H1 (cell line): ENCODE results near the gene P2RY14. TPM values are rescaled to one million over a fixed set of nuclear protein-coding genes. Genes with fewer than 3 reads are reported as not detected.

Experiments used
- CTCF ChIA-PET: fragments of 300-600 bp; sonication (Branson Sonifier 250); formaldehyde crosslinking; loops from one replicate; lab custom pipeline; 2021; ENCODE audit not compliant: partially characterized antibody; lab: Charles Lee
- POLR2A ChIA-PET: fragments of 300-600 bp; sonication (Branson Sonifier 250); formaldehyde crosslinking; loops from one replicate; lab custom pipeline; 2021; ENCODE audit warnings: inconsistent platforms; ENCODE audit not compliant: partially characterized antibody; lab: Charles Lee
- DNase-seq, 2 experiments: peaks; one replicate each; pipeline versions ENCODE4 v3.0.0 to v3.0.0-alpha.2; 2010 to 2022; ENCODE audit warnings: low spot score in 2 of 2, low read depth in 1 of 2, mixed read lengths in 1 of 2
- FAIRE-seq: peaks from 2 replicates; lab custom pipeline; 2011; peaks lifted over from hg19 to GRCh38; lab: Jason Lieb, UNC
- H2AFZ ChIP-seq: 2 replicates; pipeline ENCODE4 v1.8.1; 2012; ENCODE audit warnings: low read length, inconsistent platforms
- H2AK5ac ChIP-seq: 2 replicates; pipeline ENCODE4 v1.6.1; 2013; ENCODE audit warnings: low read depth, low read length
- H2BK120ac ChIP-seq: replicated peaks from 2 replicates; pipeline ENCODE3; 2013; ENCODE audit warnings: low read depth, low read length, inconsistent platforms
- H2BK12ac ChIP-seq: 2 replicates; pipeline ENCODE4 v1.6.1; 2013; ENCODE audit warnings: low read depth, low read length
- H2BK15ac ChIP-seq: 2 replicates; pipeline ENCODE4 v1.6.1; 2013; ENCODE audit warnings: low read length
- H2BK20ac ChIP-seq: 2 replicates; pipeline ENCODE4 v1.6.1; 2013; ENCODE audit warnings: low read length
- H2BK5ac ChIP-seq: 2 replicates; pipeline ENCODE4 v1.6.1; 2013; ENCODE audit warnings: low read depth, low read length
- H3K14ac ChIP-seq: 2 replicates; pipeline ENCODE4 v1.6.1; 2013; ENCODE audit warnings: inconsistent platforms; ENCODE audit not compliant: insufficient read length
- H3K18ac ChIP-seq: 2 replicates; pipeline ENCODE4 v1.6.1; 2013; ENCODE audit warnings: low read length; ENCODE audit errors: extremely low read depth
- H3K23ac ChIP-seq: 2 replicates; pipeline ENCODE4 v1.6.1; 2013; ENCODE audit warnings: inconsistent platforms; ENCODE audit not compliant: insufficient read length
- H3K23me2 ChIP-seq: 2 replicates; pipeline ENCODE4 v1.6.1; 2013; ENCODE audit warnings: low read depth, low read length
- H3K27ac ChIP-seq: 2 replicates; pipeline ENCODE4 v1.6.1; 2011; ENCODE audit warnings: low read depth, low read length, inconsistent platforms
- H3K27me3 ChIP-seq, 4 experiments: replicated peaks in 1 of 4; 1 replicate in 1 of 4; 2 replicates in 3 of 4; pipeline versions ENCODE4 v1.6.1 to v1.8.1; 2011 to 2013; ENCODE audit warnings: low read length in 3 of 4, mild to moderate bottlenecking in 3 of 4, inconsistent platforms in 2 of 4, mixed read lengths in 2 of 4, moderate library complexity in 1 of 4; ENCODE audit not compliant: control insufficient read depth in 3 of 4, insufficient read depth in 3 of 4; ENCODE audit errors: extremely low read depth in 1 of 4
- H3K36me3 ChIP-seq, 4 experiments: 2 replicates each; pipeline versions ENCODE4 v1.6.1 to v1.8.1; 2011 to 2013; ENCODE audit warnings: mild to moderate bottlenecking in 4 of 4, low read length in 3 of 4, moderate library complexity in 2 of 4, control low read depth in 1 of 4, inconsistent platforms in 1 of 4; ENCODE audit not compliant: insufficient read depth in 4 of 4, control insufficient read depth in 2 of 4
- H3K4ac ChIP-seq: replicated peaks from 2 replicates; pipeline ENCODE3; 2013; ENCODE audit warnings: low read length, low read depth, mixed read lengths, inconsistent platforms; ENCODE audit not compliant: insufficient read length
- H3K4me1 ChIP-seq, 4 experiments: replicated peaks in 1 of 4; 1 replicate in 1 of 4; 2 replicates in 3 of 4; pipeline versions ENCODE4 v1.6.1 to v1.8.1; 2011 to 2013; ENCODE audit warnings: low read length in 3 of 4, inconsistent platforms in 2 of 4, mixed read lengths in 1 of 4; ENCODE audit not compliant: insufficient read depth in 4 of 4, control insufficient read depth in 3 of 4
- H3K4me2 ChIP-seq, 2 experiments: 2 replicates each; pipeline versions ENCODE4 v1.6.1 to v1.8.1; 2011 to 2013; ENCODE audit warnings: low read depth in 2 of 2, low read length in 2 of 2, control low read depth in 1 of 2, inconsistent platforms in 1 of 2, mild to moderate bottlenecking in 1 of 2; ENCODE audit not compliant: insufficient read depth in 1 of 2
- H3K4me3 ChIP-seq, 4 experiments: fragments of 200-600, 300-600 bp in 1 of 4; sonication (generic), shearing (Covaris generic), sonication (Bioruptor Twin) in 1 of 4; 2 replicates each; pipeline versions ENCODE4 v1.5.1 to v1.8.1; 2011 to 2016; ENCODE audit warnings: low read length in 4 of 4, low read depth in 3 of 4, control low read depth in 2 of 4, inconsistent platforms in 2 of 4, mild to moderate bottlenecking in 2 of 4, mixed read lengths in 1 of 4, moderate library complexity in 1 of 4; ENCODE audit not compliant: insufficient read depth in 2 of 4; ENCODE audit errors: extremely low read depth in 1 of 4
- H3K56ac ChIP-seq: replicated peaks from 2 replicates; pipeline ENCODE3; 2013; ENCODE audit warnings: low read depth, mild to moderate bottlenecking, mixed read lengths, low read length, inconsistent platforms; ENCODE audit not compliant: insufficient read length
- H3K79me1 ChIP-seq: 2 replicates; pipeline ENCODE4 v1.6.1; 2013; ENCODE audit warnings: low read depth, low read length, control low read depth
- H3K79me2 ChIP-seq, 2 experiments: 2 replicates each; pipeline versions ENCODE4 v1.6.1 to v1.8.1; 2012 to 2013; ENCODE audit warnings: low read length in 2 of 2, mild to moderate bottlenecking in 2 of 2, inconsistent platforms in 1 of 2; ENCODE audit not compliant: insufficient read depth in 2 of 2, control insufficient read depth in 1 of 2
- H3K9ac ChIP-seq, 4 experiments: replicated peaks in 1 of 4; 1 replicate in 1 of 4; 2 replicates in 3 of 4; pipeline versions ENCODE4 v1.6.1 to v1.8.1; 2011 to 2013; ENCODE audit warnings: low read depth in 3 of 4, low read length in 3 of 4, control low read depth in 2 of 4, mild to moderate bottlenecking in 2 of 4, moderate library complexity in 2 of 4, inconsistent platforms in 1 of 4; ENCODE audit errors: extremely low read depth in 1 of 4
- H3K9me3 ChIP-seq, 2 experiments: 2 replicates each; pipeline versions ENCODE4 v1.6.1 to v1.8.1; 2012 to 2013; ENCODE audit warnings: mild to moderate bottlenecking in 2 of 2, moderate library complexity in 2 of 2, control low read depth in 1 of 2, inconsistent platforms in 1 of 2, low read depth in 1 of 2, low read length in 1 of 2, mixed read lengths in 1 of 2; ENCODE audit not compliant: insufficient read depth in 2 of 2
- H4K20me1 ChIP-seq, 2 experiments: replicated peaks in 1 of 2; 2 replicates each; pipeline versions ENCODE3 to v1.8.1; 2011 to 2013; ENCODE audit warnings: inconsistent platforms in 2 of 2, low read length in 2 of 2, mild to moderate bottlenecking in 1 of 2; ENCODE audit not compliant: insufficient read depth in 2 of 2, control insufficient read depth in 1 of 2
- H4K5ac ChIP-seq: 2 replicates; pipeline ENCODE4 v1.6.1; 2013; ENCODE audit warnings: low read length, low read depth, mixed read lengths, inconsistent platforms; ENCODE audit not compliant: insufficient read length
- H4K8ac ChIP-seq: 2 replicates; pipeline ENCODE4 v1.8.0; 2013; ENCODE audit warnings: mild to moderate bottlenecking, moderate library complexity, low read length, inconsistent platforms; ENCODE audit not compliant: insufficient read depth; ENCODE audit errors: extremely low read depth
- H4K91ac ChIP-seq: replicated peaks from 2 replicates; pipeline ENCODE3; 2013; ENCODE audit warnings: low read length, mixed read lengths, inconsistent platforms; ENCODE audit not compliant: insufficient read length
- CREB1 ChIP-seq: IDR thresholded peaks from 2 replicates; pipeline ENCODE4 v1.6.1; 2012; ENCODE audit warnings: inconsistent platforms
- E2F6 ChIP-seq: IDR thresholded peaks from 2 replicates; pipeline ENCODE4 v1.6.1; 2012; ENCODE audit warnings: inconsistent platforms
- EGR1 ChIP-seq: IDR thresholded peaks from 2 replicates; pipeline ENCODE4 v1.6.1; 2011; ENCODE audit warnings: low read depth, low read length, borderline replicate concordance
- GTF2F1 ChIP-seq: IDR thresholded peaks from 2 replicates; pipeline ENCODE4 v1.6.1; 2012; ENCODE audit warnings: low read depth, low read length, improper control_type of control experiment, borderline replicate concordance
- NANOG ChIP-seq: IDR thresholded peaks from 2 replicates; pipeline ENCODE4 v1.6.1; 2011; ENCODE audit warnings: low read length, low read depth, mild to moderate bottlenecking, inconsistent platforms; ENCODE audit not compliant: insufficient read depth, poor library complexity, severe bottlenecking
- NRF1 ChIP-seq: IDR thresholded peaks from 2 replicates; pipeline ENCODE4 v1.6.1; 2011; ENCODE audit warnings: mild to moderate bottlenecking, low read depth, low read length, improper control_type of control experiment
- POLR2AphosphoS5 ChIP-seq: IDR thresholded peaks from 2 replicates; pipeline ENCODE4 v1.6.1; 2011; ENCODE audit warnings: low read depth, low read length
- RBBP5 ChIP-seq: IDR thresholded peaks from 2 replicates; pipeline ENCODE4 v1.7.1; 2012; ENCODE audit warnings: low read depth, mild to moderate bottlenecking, inconsistent platforms, low read length, moderate library complexity, borderline replicate concordance
- SUZ12 ChIP-seq: fragments of 200-600 bp; sonication (generic); IDR thresholded peaks from 2 replicates; pipeline ENCODE4 v1.6.1; 2012; ENCODE audit warnings: mild to moderate bottlenecking, inconsistent platforms, low read length, moderate library complexity, mixed read lengths
- TBP ChIP-seq: IDR thresholded peaks from 2 replicates; pipeline ENCODE4 v1.6.1; 2011; ENCODE audit warnings: low read depth, low read length, improper control_type of control experiment
- polyA plus RNA-seq, 7 experiments: library from polyadenylated mRNA; depleted of rRNA in 3 of 7; stranded (reverse) in 5 of 7; unstranded in 2 of 7; fragments of >200 nt in 5 of 7; fragments of 200-250 nt in 2 of 7; gene quantifications; 1 replicate in 5 of 7; 2 replicates in 1 of 7; 4 replicates in 1 of 7; pipeline versions ENCODE4 v1.2.1 to v1.2.3, GENCODE V29; 2011 to 2013; ENCODE audit warnings: missing spikeins in 2 of 7, mixed read lengths in 2 of 7
- total RNA-seq: library from RNA; stranded (reverse); fragmentation: NEBNext Ultra II Directional; extraction: Animal tissue kit (Norgen Biotek cat#: 25700); gene quantifications from 2 replicates; pipeline ENCODE4 v1.2.1, GENCODE V29; 2021

P2RY14 gene
- total and polyA plus RNA-seq, 2 of the 8 experiments (the other 6 are each of a cell fraction or from before 2014, with no cell fraction given), result not detected

DNA sequence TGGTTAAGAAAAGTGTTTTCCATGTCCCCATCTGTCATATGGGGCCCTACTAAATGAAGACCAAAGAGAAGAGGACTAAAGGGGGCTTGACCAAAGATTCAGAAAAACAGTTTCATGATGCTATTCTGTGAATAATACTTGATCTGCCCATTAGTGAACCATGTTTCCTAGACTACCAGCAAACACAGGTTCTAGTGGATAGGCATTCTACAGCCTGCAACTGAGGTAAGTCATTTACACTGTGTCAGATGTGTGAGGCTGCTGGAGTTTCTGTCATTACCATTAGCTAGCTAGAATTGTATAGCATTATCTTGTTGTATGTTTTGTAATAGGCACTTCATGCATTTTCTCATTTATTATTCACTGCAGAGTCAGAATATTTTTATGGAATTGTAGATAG is 81.9 kb downstream of the P2RY14 start:
- Histone ChIP-seq H2BK12ac (no peak overlapping the region), H3K79me2 (no peaks in the 10 kb centered on the region), H3K4ac (no peak overlapping the region), H3K27me3 (no peaks in the 10 kb centered on the region), H3K9ac (no peak overlapping the region), H3K23ac (no peak overlapping the region), H2AK5ac (no peak overlapping the region), H3K4me2 (no peak overlapping the region), H3K56ac (no peak overlapping the region), H4K20me1 (no peaks in the 10 kb centered on the region), H3K18ac (no peak overlapping the region), H3K79me1 (no peaks in the 10 kb centered on the region), H2BK20ac (no peak overlapping the region), H3K4me1 (no peaks in the 10 kb centered on the region), H4K5ac (no peak overlapping the region), H3K4me3 (no peak overlapping the region), H2BK15ac (no peak overlapping the region), H2AFZ (no peak overlapping the region), H2BK120ac (no peak overlapping the region), H3K23me2 (no peaks in the 10 kb centered on the region), H3K36me3 (peaks cover 0 to 4% (median 0%) of the 10 kb centered on the region in 4 experiments; a peak in 3 of 8 replicates), H3K27ac (no peak overlapping the region), H3K9me3 (no peaks in the 10 kb centered on the region), H4K91ac (no peak overlapping the region), H4K8ac (no peak overlapping the region), H3K14ac (no peak overlapping the region), H2BK5ac (no peak overlapping the region)
- no peak for DNase-seq
- ChIA-PET CTCF (interaction anchor here (0.7 to 4.4 kb wide), 5 partner anchors 11 to 32 kb away, joined by 3 to 18 read pairs (median 4); no protein-coding TSS in a partner anchor), POLR2A (no interaction called here)
- no peak for FAIRE-seq
- TF ChIP-seq POLR2AphosphoS5, result no peak
- no peak for TF ChIP-seq CREB1
- TF ChIP-seq TBP, result no peak
- TF ChIP-seq EGR1, result no peak
- TF ChIP-seq E2F6, result no peak
- TF ChIP-seq SUZ12, result no peak
- TF ChIP-seq RBBP5, result no peak
- TF ChIP-seq NRF1, result no peak
- no peak for TF ChIP-seq NANOG
- TF ChIP-seq GTF2F1, result no peak
